GM12878 (cell line): ENCODE measurements around the gene MPHOSPH8. TPM values are rescaled to one million over a fixed set of nuclear protein-coding genes. Genes with fewer than 3 reads are reported as not detected.

Experiments used
- ATAC-seq: fragments of 200-7000 bp; cut with Tn5 transposase; 3 replicates; pipeline ENCODE4 v1.9.1; 2020; ENCODE audit warnings: mild to moderate bottlenecking, moderate library complexity
- BruUV-seq: library from RNA; stranded (reverse); fragments of 400-500 nt; replicated peaks from 2 replicates; lab custom pipeline; 2021; lab: Mats Ljungman, UMichigan
- CTCF ChIA-PET: fragments of 300-600 bp; sonication (Branson Sonifier 250); formaldehyde crosslinking; extraction: SDS; loops from one replicate; lab custom pipeline; 2021; ENCODE audit warnings: inconsistent platforms; lab: Yijun Ruan, JAX
- POLR2A ChIA-PET: fragments of 350-600 bp; formaldehyde crosslinking; extraction: SDS; loops from one replicate; lab custom pipeline; 2021; ENCODE audit warnings: inconsistent platforms; lab: Charles Lee
- RAD21 ChIA-PET: fragments of 300-600 bp; sonication (Branson Sonifier 250); formaldehyde crosslinking; loops from one replicate; lab custom pipeline; 2023; ENCODE audit warnings: antibody characterized with exemption; ENCODE audit not compliant: unreplicated experiment; lab: Charles Lee
- SMC1A ChIA-PET: fragments of 300-600 bp; sonication (Branson Sonifier 250); formaldehyde crosslinking; loops from one replicate; lab custom pipeline; 2023; ENCODE audit not compliant: unreplicated experiment, uncharacterized antibody; lab: Charles Lee
- DNase-seq: peaks from one replicate; pipeline ENCODE4 v3.0.0-alpha.2; 2011; ENCODE audit warnings: low read depth, low spot score
- FAIRE-seq: peaks from 3 replicates; lab custom pipeline; 2011; peaks lifted over from hg19 to GRCh38; lab: Jason Lieb, UNC
- H2AFZ ChIP-seq: 2 replicates; pipeline ENCODE4 v1.6.0; 2011; ENCODE audit warnings: low read depth, low read length, control low read depth; ENCODE audit not compliant: control insufficient read depth
- H3K27ac ChIP-seq: 2 replicates; pipeline ENCODE4 v1.5.1; 2011; ENCODE audit warnings: control low read depth; ENCODE audit not compliant: control insufficient read depth, insufficient read depth
- H3K27me3 ChIP-seq, 2 experiments: replicated peaks in 1 of 2; 2 replicates each; pipeline versions ENCODE4 v1.6.0 to v1.6.1; 2011; ENCODE audit warnings: low read length in 1 of 2; ENCODE audit not compliant: control insufficient read depth in 2 of 2, insufficient read depth in 2 of 2
- H3K36me3 ChIP-seq, 2 experiments: 2 replicates each; pipeline ENCODE4 v1.5.1; 2011; ENCODE audit warnings: low read length in 1 of 2; ENCODE audit not compliant: control insufficient read depth in 2 of 2, insufficient read depth in 2 of 2
- H3K4me1 ChIP-seq: 2 replicates; pipeline ENCODE4 v1.6.1; 2011; ENCODE audit warnings: mild to moderate bottlenecking, low read length, moderate library complexity, mixed read lengths; ENCODE audit not compliant: control insufficient read depth, insufficient read depth
- H3K4me2 ChIP-seq: 2 replicates; pipeline ENCODE4 v1.6.0; 2011; ENCODE audit warnings: control low read depth; ENCODE audit not compliant: control insufficient read depth, insufficient read depth
- H3K4me3 ChIP-seq: fragments of 200-600 bp; sonication (generic); 2 replicates; pipeline ENCODE4 v1.5.1; 2016
- H3K79me2 ChIP-seq: 2 replicates; pipeline ENCODE4 v1.6.0; 2011; ENCODE audit warnings: low read length; ENCODE audit not compliant: control insufficient read depth, insufficient read depth
- H3K9ac ChIP-seq: 2 replicates; pipeline ENCODE4 v1.8.0; 2011; ENCODE audit warnings: low read length, control low read depth, mixed read lengths; ENCODE audit not compliant: control insufficient read depth, insufficient read depth
- H3K9me3 ChIP-seq: replicated peaks from 3 replicates; pipeline ENCODE4 v1.5.1; 2011; ENCODE audit warnings: mild to moderate bottlenecking, low read length; ENCODE audit not compliant: control insufficient read depth, insufficient read depth
- H4K20me1 ChIP-seq: 2 replicates; pipeline ENCODE4 v1.6.0; 2011; ENCODE audit not compliant: control insufficient read depth, insufficient read depth
- ATF7 ChIP-seq: fragments of 450-650 bp; IDR thresholded peaks from 2 replicates; pipeline ENCODE4 v1.6.1; 2016; ENCODE audit warnings: low read depth, mild to moderate bottlenecking
- BCL3 ChIP-seq: IDR thresholded peaks from 2 replicates; pipeline ENCODE4 v1.6.1; 2011; ENCODE audit warnings: borderline replicate concordance, low read depth, mild to moderate bottlenecking, moderate library complexity, low read length; ENCODE audit not compliant: insufficient read depth, poor library complexity, severe bottlenecking
- IRF3 ChIP-seq: fragments of 450-650 bp; IDR thresholded peaks from 2 replicates; pipeline ENCODE4 v1.6.1; 2014; ENCODE audit warnings: mild to moderate bottlenecking
- JUNB ChIP-seq: IDR thresholded peaks from 2 replicates; pipeline ENCODE4 v1.6.1; 2016; ENCODE audit warnings: antibody characterized with exemption, mild to moderate bottlenecking
- NFYB ChIP-seq: IDR thresholded peaks from 2 replicates; pipeline ENCODE4 v1.6.1; 2011; ENCODE audit warnings: low read depth, mild to moderate bottlenecking, low read length, improper control_type of control experiment, moderate library complexity; ENCODE audit not compliant: insufficient read depth
- PRDM15 ChIP-seq: fragments of 450-650 bp; formaldehyde crosslinking; IDR thresholded peaks from 2 replicates; pipeline ENCODE4 v1.4.0; 2020; ENCODE audit warnings: mild to moderate bottlenecking, moderate library complexity
- YBX1 ChIP-seq: fragments of 450-650 bp; IDR thresholded peaks from 2 replicates; pipeline ENCODE4 v1.6.1; 2016; ENCODE audit warnings: antibody characterized with exemption
- ZNF592 ChIP-seq: fragments of 450-650 bp; IDR thresholded peaks from 2 replicates; pipeline ENCODE4 v1.6.1; 2017; ENCODE audit warnings: mild to moderate bottlenecking, moderate library complexity
- WGBS: methylation state at CpG from one replicate; pipeline ENCODE4 v1.1.6; 2016; ENCODE audit warnings: low lambda C conversion rate; ENCODE audit not compliant: insufficient replicate concordance, insufficient coverage; ENCODE audit errors: missing lambda C conversion rate; 5-methylcytosine and 5-hydroxymethylcytosine counted together
- in situ Hi-C: fragments of 300-500 bp; cut with MboI; formaldehyde crosslinking; loops from 9 replicates; pipeline ENCODE4 v1.14.3; 2018; ENCODE audit warnings: mixed read lengths
- intact Hi-C: fragments of 100-400 bp; cut with micrococcal nuclease; formaldehyde crosslinking; loops from one replicate; pipeline ENCODE4 v1.14.2; 2022; ENCODE audit not compliant: unreplicated experiment
- polyA plus RNA-seq, 11 experiments: library from polyadenylated mRNA; depleted of rRNA in 4 of 11; unstranded in 6 of 11; stranded (reverse) in 5 of 11; fragments of >200 nt; fragmentation: Nextera tagmentation in 4 of 11; fragmentation: Illumina TruSeq in 1 of 11; extraction: Ambion mirVana in 4 of 11; extraction: Trizol in 1 of 11; gene quantifications; 1 replicate in 1 of 11; 2 replicates in 10 of 11; pipeline versions ENCODE4 v1.2.1 to v1.2.3, GENCODE V29; 2011 to 2016; ENCODE audit warnings: inconsistent platforms in 2 of 11, missing spikeins in 2 of 11, low read depth in 1 of 11
- total RNA-seq, 4 experiments: library from RNA; depleted of rRNA in 3 of 4; stranded (reverse); fragments of >200 nt in 3 of 4; fragmentation: Illumina TruSeq in 1 of 4; extraction: Trizol in 1 of 4; gene quantifications; 2 replicates each; pipeline versions ENCODE4 v1.2.1 to v1.2.3, GENCODE V29; 2013 to 2021

The MPHOSPH8 gene
- total and polyA plus RNA-seq, 10 of the 15 experiments (the other 5 are each of a cell fraction or from before 2014, with no cell fraction given) = 15.9 to 34.9 (median 26.9) TPM

- TF ChIP-seq PRDM15 (CRISPR knock-in tag) = no peak
- TF ChIP-seq ATF7 = 0 out of 2 replicates have a peak, but pooled peaks have one; percentile 15
- TF ChIP-seq YBX1 = no peak
- TF ChIP-seq JUNB = peak; percentile 74
- no peak for TF ChIP-seq NFYB
These were observed 79.9 kb downstream of the MPHOSPH8 start (continued) for GRCh38 chr13:19713186-19713965.

- no peak for FAIRE-seq
- in situ Hi-C loops (no loop called here), intact Hi-C loops (no loop called here)
- TF ChIP-seq ZNF592 (no peak), BCL3 (no peak), IRF3 (no peak)
- Histone ChIP-seq H2AFZ (no peak overlapping the region), H4K20me1 (no peaks in the 10 kb centered on the region), H3K9ac (no peak overlapping the region), H3K79me2 (no peaks in the 10 kb centered on the region; the same call in 1 of the 2 replicates), H3K4me3 (no peak overlapping the region), H3K27ac (no peak overlapping the region), H3K36me3 (peaks cover 2 to 15% of the 10 kb centered on the region in 2 experiments), H3K27me3 (no peaks in the 10 kb centered on the region), H3K4me2 (no peak overlapping the region), H3K9me3 (no peaks in the 10 kb centered on the region), H3K4me1 (no peaks in the 10 kb centered on the region)
- no TSS peak for BruUV-seq
- no peak for DNase-seq
- CTCF ChIA-PET = no interaction called here
- ATAC-seq = no peak
- POLR2A ChIA-PET = no interaction called here
- WGBS = 97% methylated on average over 2 of the region's 2 CpGs
- SMC1A ChIA-PET = no interaction called here
- RAD21 ChIA-PET = no interaction called here
These were observed 86.6 kb downstream of the MPHOSPH8 start for GRCh38 chr13:19720039-19720438.
